ENCODE data around the gene RHBDL2.
A peak's percentile ranks its signal among the peaks of the same experiment; 100 is the strongest.

The RHBDL2 gene

DNA sequence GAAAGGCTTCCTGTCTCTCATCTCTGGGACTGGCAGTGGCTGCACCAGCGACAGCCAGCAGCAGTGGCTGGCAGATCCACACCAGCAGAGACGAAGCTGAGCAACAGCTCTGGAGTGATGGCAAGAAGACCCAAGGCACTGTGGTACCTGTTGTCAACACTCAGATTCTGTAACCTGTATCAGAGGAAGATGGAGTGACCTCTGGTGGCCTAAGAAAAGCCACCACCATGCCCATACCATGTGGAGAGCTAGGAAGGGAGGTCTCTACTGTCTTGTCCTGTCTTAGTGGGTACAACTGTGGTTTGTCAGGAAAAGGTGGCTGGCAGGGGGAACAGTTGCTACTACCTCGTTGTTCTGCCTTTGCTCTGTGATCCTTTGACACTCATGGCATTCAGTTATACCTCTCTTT, 22.5 kb upstream of the RHBDL2 start:
- Histone ChIP-seq H3K27ac (replicated peaks) (no peak overlapping the region), H3K27me3 (ENCODE audit: insufficient read depth, poor library complexity, severe bottlenecking) (no peaks in the 10 kb centered on the region), H3K4me3 (replicated peaks; ENCODE audit: insufficient read depth, low read length) (no peak overlapping the region)
- peak in 1 of 2 experiments; percentile 10 for DNase-seq (ENCODE audit: low read depth in 1 of 2, low spot score in 1 of 2)
- TF ChIP-seq CTCF (IDR thresholded peaks at IDR 0.05; ENCODE audit: insufficient read depth, low read length) (no peak), POLR2AphosphoS5 (IDR thresholded peaks at IDR 0.05; ENCODE audit: low read depth) (no peak), SPI1 (IDR thresholded peaks at IDR 0.05; ENCODE audit: borderline replicate concordance, low read depth) (no peak), GABPA (IDR thresholded peaks at IDR 0.05; ENCODE audit: low read depth) (no peak)
- TF ChIP-seq, protein P1, sequence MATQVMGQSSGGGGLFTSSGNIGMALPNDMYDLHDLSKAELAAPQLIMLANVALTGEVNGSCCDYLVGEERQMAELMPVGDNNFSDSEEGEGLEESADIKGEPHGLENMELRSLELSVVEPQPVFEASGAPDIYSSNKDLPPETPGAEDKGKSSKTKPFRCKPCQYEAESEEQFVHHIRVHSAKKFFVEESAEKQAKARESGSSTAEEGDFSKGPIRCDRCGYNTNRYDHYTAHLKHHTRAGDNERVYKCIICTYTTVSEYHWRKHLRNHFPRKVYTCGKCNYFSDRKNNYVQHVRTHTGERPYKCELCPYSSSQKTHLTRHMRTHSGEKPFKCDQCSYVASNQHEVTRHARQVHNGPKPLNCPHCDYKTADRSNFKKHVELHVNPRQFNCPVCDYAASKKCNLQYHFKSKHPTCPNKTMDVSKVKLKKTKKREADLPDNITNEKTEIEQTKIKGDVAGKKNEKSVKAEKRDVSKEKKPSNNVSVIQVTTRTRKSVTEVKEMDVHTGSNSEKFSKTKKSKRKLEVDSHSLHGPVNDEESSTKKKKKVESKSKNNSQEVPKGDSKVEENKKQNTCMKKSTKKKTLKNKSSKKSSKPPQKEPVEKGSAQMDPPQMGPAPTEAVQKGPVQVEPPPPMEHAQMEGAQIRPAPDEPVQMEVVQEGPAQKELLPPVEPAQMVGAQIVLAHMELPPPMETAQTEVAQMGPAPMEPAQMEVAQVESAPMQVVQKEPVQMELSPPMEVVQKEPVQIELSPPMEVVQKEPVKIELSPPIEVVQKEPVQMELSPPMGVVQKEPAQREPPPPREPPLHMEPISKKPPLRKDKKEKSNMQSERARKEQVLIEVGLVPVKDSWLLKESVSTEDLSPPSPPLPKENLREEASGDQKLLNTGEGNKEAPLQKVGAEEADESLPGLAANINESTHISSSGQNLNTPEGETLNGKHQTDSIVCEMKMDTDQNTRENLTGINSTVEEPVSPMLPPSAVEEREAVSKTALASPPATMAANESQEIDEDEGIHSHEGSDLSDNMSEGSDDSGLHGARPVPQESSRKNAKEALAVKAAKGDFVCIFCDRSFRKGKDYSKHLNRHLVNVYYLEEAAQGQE (IDR thresholded peaks at IDR 0.05; ENCODE audit: insufficient replicate concordance, low read depth), result no peak

DNA sequence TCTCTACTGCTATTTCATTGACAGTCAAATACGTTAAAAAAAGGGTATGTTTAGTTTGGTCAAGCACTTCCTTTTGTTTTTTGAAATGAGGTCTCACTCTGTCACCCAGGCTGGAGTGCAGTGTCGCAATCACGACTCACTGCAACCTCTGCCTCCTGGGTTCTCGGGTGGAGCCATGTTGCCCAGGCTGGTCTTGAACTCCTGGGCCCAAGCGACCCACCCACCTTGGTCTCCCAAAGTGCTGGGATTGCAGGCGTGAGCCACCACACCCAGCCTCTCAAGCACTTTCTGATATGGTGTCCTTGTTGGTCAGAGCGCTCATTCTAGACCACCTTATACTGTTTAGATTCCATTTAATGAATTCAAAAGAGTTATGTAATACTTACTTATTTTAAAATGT, 20.9 kb upstream of the RHBDL2 start:
- TF ChIP-seq GABPA (IDR thresholded peaks at IDR 0.05; ENCODE audit: low read depth), result no peak
- no peak for TF ChIP-seq CTCF (IDR thresholded peaks at IDR 0.05; ENCODE audit: insufficient read depth, low read length)
- no peak overlapping the region for H3K27ac ChIP-seq (replicated peaks)
- peak; percentile 46 to 49 for DNase-seq (ENCODE audit: low read depth in 1 of 2, low spot score in 1 of 2)
- H3K27me3 ChIP-seq (ENCODE audit: insufficient read depth, poor library complexity, severe bottlenecking), result no peaks in the 10 kb centered on the region
- no peak overlapping the region for H3K4me3 ChIP-seq (replicated peaks; ENCODE audit: insufficient read depth, low read length)

- H3K27ac ChIP-seq (replicated peaks), result no peak overlapping the region
- no peak overlapping the region for H3K4me3 ChIP-seq (replicated peaks; ENCODE audit: insufficient read depth, low read length)
- no peak for DNase-seq (ENCODE audit: low read depth in 1 of 2, low spot score in 1 of 2)
- no peaks in the 10 kb centered on the region for H3K27me3 ChIP-seq (ENCODE audit: insufficient read depth, poor library complexity, severe bottlenecking)
- no peak for TF ChIP-seq SPI1 (IDR thresholded peaks at IDR 0.05; ENCODE audit: borderline replicate concordance, low read depth)
Measured at GRCh38 chr1:38962113-38962512, 20.5 kb upstream of the RHBDL2 start.

DNA sequence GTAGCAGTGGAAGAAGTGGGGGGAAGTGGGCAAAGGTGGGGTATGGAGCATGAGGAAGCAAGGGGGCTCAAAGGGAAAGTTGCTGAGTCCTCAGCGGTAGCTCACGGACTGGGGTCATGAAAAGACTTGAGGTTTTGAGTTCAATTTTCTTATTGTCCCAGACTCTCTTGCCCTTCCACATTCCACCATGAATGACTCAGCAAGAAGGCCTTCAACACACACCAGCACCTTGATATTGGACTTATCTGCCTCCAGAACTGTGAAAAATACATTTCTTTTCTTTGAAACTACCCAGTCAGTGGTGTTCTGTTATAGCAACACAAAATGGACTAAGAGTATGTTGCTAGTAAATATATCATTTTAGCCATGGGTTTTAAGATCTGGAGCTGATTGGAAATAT, 17.3 kb upstream of the RHBDL2 start:
- TF ChIP-seq SPI1 (IDR thresholded peaks at IDR 0.05; ENCODE audit: borderline replicate concordance, low read depth) (no peak), GABPA (IDR thresholded peaks at IDR 0.05; ENCODE audit: low read depth) (no peak), CTCF (IDR thresholded peaks at IDR 0.05; ENCODE audit: insufficient read depth, low read length) (no peak), POLR2AphosphoS5 (IDR thresholded peaks at IDR 0.05; ENCODE audit: low read depth) (no peak)
- TF ChIP-seq, protein P1 (IDR thresholded peaks at IDR 0.05; ENCODE audit: insufficient replicate concordance, low read depth), result no peak
- Histone ChIP-seq H3K27ac (replicated peaks) (no peak overlapping the region), H3K27me3 (ENCODE audit: insufficient read depth, poor library complexity, severe bottlenecking) (no peaks in the 10 kb centered on the region), H3K4me3 (replicated peaks; ENCODE audit: insufficient read depth, low read length) (no peak overlapping the region)
- no peak for DNase-seq (ENCODE audit: low read depth in 1 of 2, low spot score in 1 of 2)
